GM12875 (cell line): ENCODE data around the gene FBXO42.

Source experiments
- H3K4me3 ChIP-seq: one replicate; pipeline ENCODE4 v1.5.1; 2011; ENCODE audit warnings: low read depth, low read length, control low read depth
- TF ChIP-seq, protein P1 (sequence below): IDR thresholded peaks from 2 replicates; pipeline ENCODE4 v1.5.1; 2011; ENCODE audit warnings: low read depth, mild to moderate bottlenecking, control low read depth, inconsistent platforms, low read length, moderate library complexity, borderline replicate concordance; ENCODE audit not compliant: insufficient read depth

FBXO42 gene

DNA sequence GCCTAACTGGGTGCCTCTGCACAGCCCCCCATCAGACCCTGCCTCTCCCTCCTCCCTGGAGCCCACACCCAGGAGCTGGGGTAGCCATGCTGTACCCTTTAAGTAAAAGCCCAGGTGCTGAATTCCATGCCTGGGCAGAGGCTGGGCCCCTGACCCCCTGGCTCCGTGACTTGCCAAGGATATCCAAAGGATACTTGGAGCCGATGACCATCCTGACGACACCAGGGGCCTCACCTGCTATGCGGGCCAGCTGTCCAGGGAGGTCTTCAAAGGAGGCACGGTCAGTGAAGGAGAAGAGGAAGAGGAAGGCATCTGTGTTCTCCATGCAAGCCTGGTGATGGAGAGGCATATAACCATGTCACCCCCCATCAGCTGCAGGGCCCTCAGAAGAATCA, 120.0 kb downstream of the FBXO42 start:
- TF ChIP-seq, protein P1, sequence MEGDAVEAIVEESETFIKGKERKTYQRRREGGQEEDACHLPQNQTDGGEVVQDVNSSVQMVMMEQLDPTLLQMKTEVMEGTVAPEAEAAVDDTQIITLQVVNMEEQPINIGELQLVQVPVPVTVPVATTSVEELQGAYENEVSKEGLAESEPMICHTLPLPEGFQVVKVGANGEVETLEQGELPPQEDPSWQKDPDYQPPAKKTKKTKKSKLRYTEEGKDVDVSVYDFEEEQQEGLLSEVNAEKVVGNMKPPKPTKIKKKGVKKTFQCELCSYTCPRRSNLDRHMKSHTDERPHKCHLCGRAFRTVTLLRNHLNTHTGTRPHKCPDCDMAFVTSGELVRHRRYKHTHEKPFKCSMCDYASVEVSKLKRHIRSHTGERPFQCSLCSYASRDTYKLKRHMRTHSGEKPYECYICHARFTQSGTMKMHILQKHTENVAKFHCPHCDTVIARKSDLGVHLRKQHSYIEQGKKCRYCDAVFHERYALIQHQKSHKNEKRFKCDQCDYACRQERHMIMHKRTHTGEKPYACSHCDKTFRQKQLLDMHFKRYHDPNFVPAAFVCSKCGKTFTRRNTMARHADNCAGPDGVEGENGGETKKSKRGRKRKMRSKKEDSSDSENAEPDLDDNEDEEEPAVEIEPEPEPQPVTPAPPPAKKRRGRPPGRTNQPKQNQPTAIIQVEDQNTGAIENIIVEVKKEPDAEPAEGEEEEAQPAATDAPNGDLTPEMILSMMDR = no peak

DNA sequence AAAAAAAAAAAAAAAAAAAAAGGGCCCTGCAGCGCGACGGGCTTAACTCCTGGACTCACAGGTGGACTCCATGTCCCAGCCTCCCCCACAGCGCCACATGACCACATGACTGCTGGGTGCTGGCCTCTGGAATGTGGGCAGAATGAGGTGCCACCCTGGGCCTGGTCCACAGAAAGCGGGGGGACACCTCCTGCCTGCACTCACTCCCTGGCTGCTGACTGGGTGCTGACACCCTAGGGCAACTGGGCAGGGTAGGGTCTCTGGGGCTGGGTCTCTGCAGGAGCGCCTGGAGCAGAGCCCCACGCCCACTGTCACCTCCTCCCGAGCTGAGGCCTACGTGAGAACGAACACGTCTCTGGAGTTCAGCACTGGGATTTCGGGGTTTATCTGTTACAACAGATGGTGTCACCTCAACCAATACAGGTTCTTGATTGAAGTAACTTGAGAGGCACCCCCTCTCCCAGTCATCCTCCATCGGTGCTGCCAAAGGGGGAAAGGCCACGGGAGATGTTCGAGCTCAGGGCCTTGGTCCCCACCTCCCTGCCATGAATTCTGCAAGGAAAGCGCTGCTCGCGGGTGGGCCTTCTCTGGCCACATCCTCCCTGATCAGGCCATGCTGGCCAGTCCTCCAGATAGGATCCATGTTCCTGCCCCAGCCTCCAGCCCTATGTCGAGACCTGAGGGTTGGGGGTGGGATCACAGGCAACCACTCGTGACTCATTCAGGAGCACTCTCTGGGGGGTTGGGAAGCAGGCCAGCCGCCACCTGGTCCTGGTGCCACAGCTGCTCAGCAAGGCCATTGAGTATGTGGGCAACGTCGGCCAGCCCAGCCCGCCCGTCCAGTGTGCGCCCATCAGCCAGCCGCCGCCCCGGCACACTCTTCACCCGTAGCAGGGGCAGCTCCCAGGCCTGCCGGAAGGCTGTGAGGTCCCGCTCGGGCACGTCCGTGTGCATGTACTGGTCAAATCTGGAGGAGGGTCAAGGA, 120.7 kb downstream of the FBXO42 start:
- H3K4me3 ChIP-seq = no peak overlapping the region
- TF ChIP-seq, protein P1 = no peak

More for the DNA sequence above, 120.0 kb downstream of the FBXO42 start:
- H3K4me3 ChIP-seq = no peak overlapping the region

DNA sequence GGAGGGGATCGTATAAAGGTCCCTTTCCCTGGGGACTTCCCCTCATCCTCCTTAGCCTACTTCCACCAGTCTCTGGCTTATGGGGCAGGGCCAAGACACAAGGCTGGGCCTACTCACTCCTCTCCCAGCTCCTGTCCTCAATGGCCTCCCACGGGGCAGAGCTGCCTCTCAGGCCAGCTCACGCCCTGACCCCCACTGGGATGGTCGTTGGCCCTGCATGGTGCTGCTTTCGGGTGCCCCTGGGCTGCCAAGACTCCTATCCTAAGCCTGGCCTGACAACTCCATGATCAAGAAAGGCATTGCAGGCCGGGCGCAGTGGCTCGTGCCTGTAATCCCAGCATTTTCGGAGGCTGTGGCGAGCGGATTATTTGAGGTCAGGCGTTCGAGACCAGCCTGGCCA, 121.5 kb downstream of the FBXO42 start:
- TF ChIP-seq, protein P1 = no peak
- no peak overlapping the region for H3K4me3 ChIP-seq

DNA sequence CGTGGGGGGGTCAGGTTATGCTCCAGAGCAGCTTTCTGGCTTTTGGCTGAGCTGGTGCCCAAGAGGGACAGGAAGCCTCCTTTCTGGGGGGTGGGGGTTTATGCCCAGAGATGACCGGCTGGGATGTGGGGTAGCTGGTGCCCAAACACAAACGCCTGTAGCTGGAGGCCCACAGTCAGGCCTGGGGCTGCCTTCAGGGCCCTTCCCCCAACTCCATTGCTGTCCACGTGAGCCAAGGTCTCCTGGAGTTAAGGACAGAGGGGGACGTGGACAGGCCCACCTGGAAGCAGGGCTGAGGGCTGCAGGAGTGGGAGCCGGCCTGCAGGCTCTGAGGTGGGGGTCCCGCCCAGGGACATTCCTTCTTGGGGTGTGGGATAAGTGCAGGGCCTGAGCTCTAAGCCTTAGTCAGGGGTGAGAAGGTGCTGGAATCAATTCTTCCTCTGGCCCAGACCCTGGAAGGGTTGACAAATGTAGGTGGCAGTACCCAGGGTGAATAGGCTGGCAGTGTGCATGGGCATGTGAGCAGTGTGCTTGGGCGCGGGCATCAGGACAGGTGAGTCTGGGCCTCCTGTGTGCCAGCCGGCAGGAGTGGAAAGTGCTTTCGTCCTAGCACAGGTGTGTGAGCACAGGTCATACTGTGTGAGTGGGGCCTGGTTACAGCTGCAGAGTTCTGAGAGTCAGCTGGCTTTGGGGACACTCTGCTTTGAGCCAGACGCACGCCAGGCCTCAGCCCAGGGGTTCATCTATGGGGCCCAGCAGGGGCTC, 122.1 kb downstream of the FBXO42 start:
- no peak overlapping the region for H3K4me3 ChIP-seq
- TF ChIP-seq, protein P1 = no peak

DNA sequence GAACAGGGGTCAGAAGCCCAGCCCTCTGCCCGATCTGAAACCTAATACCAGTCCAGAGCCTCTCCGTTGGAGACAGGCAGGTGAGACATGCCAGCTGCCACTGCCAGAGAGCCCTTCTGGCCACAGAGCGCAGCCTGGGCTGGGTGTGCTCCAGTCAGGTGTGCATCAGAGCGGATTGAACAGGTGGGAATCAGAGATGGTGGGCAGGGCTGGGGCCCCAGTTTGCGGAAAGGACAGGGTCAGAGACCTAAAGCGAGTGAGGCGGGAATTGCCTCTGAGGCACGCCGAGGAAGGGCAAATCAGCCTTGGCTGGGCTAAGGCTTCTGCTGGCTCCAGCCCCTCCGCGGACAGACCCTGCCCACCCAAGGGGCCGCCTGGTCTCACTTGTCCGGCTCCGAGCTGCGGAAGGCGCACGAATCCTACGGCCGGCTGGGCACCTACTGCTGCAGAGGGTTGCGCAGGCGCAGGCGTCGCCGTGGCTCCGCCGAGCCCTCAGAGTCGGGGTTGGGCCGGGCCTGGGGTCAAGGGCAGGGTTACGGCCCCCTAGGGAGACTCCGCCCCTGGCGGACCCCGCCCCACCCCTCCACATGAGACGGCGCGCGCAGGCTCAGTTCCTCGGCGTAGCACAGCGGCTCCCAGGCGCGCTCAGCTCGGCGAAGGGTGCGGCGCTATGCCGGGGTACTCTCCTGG, 125.6 kb downstream of the FBXO42 start:
- H3K4me3 ChIP-seq = no peak overlapping the region
- TF ChIP-seq, protein P1 = no peak

DNA sequence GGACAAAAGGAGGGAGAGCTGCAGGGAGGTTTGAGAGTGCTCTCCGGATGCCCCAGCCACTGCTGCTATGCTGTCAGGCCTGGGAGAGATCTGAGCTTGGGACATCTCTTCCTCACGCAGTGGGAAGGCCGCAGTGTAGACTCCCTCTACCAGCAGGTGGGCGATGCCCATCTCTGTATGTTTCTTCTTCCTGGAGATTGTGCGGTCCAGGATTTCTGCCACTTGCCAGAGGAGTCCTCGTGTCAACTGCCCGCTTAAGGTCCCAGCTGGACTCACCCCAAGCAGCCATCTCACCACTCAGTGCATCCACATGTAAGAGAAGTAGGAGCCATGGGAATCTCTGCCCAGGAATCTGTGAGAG, 126.2 kb downstream of the FBXO42 start:
- TF ChIP-seq, protein P1 = no peak
- no peak overlapping the region for H3K4me3 ChIP-seq
